ENCODE measurements around the gene SUB1.

SUB1 gene

DNA sequence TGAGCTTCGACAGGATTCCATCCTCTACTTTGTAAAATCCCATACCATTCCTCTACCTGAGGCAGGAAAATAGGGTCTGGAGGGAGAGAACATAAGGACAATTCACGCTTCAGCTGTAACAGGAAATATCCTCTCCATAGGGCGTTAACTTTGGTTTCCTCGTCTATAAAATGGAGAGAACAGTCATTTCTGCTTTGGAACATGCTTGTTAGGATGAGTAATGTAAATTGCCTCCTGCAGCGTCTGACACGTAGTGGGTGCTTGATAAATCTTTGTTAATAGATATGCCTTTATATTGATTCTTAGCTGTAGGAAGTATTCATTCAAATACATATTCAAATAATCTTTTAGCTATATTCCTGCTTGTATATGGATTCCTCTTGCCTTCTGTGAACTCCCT is 711 bp upstream of the SUB1 start:
- DNase-seq (ENCODE audit: low read depth, low spot score): no peak
- ChIA-PET CTCF (interaction anchor here (0.6 to 16.5 kb wide), 4 partner anchors 19 to 596 kb away, joined by 3 to 449 read pairs (median 3); no protein-coding TSS in a partner anchor), POLR2A (interaction anchor here (0.6 to 1.7 kb wide), 2 partner anchors 22 to 80 kb away, joined by 3 to 6 read pairs; no protein-coding TSS in a partner anchor)
- TF ChIP-seq, protein P1, sequence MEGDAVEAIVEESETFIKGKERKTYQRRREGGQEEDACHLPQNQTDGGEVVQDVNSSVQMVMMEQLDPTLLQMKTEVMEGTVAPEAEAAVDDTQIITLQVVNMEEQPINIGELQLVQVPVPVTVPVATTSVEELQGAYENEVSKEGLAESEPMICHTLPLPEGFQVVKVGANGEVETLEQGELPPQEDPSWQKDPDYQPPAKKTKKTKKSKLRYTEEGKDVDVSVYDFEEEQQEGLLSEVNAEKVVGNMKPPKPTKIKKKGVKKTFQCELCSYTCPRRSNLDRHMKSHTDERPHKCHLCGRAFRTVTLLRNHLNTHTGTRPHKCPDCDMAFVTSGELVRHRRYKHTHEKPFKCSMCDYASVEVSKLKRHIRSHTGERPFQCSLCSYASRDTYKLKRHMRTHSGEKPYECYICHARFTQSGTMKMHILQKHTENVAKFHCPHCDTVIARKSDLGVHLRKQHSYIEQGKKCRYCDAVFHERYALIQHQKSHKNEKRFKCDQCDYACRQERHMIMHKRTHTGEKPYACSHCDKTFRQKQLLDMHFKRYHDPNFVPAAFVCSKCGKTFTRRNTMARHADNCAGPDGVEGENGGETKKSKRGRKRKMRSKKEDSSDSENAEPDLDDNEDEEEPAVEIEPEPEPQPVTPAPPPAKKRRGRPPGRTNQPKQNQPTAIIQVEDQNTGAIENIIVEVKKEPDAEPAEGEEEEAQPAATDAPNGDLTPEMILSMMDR (IDR thresholded peaks at IDR 0.05; ENCODE audit: insufficient read depth, low read length, missing control alignments): no peak
- H3K4me3 ChIP-seq (ENCODE audit: low read depth, low read length): no peak overlapping the region

DNA sequence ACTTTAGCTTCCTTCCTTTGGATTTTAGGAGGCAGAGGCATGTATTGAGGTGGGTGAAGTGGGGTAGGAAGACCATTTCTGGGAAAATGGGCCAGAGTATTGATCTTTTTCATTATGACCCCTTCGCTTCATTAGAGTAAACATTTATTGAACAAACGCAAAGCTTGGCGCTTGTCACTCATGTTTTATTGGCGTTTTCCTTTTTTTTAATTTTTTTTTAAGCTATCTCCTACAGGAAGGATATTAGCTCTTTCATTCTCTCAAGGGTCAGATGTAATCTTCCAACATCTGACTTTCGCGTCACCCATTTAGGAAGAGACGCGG is 273 bp upstream of the SUB1 start:
- POLR2A ChIA-PET: interaction anchor here (0.6 to 1.7 kb wide), 3 partner anchors 23 to 80 kb away, joined by 3 to 6 read pairs (median 3); no protein-coding TSS in a partner anchor

DNA sequence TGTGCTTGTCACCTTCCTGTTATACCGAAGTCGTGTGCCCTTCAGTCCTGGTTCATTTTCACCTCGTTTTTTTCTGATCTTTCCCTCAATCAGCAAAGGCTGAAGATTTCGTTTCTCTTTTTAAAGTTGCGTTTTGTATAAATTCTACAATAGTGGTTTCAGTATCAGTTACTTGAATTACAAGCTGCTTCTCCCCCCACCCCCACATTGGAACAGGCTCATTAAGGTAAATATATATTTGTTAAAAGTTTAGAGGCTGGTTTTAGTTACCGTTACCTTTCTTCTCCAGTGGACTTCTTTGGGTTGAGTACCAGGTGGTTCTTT is 881 bp downstream of the SUB1 start:
- DNase-seq (ENCODE audit: low read depth, low spot score): no peak
- H3K4me3 ChIP-seq (ENCODE audit: low read depth, low read length): peak overlapping the region; percentile 90
- TF ChIP-seq, protein P1 (IDR thresholded peaks at IDR 0.05; ENCODE audit: insufficient read depth, low read length, missing control alignments): no peak
- ChIA-PET CTCF (interaction anchor here (1.3 to 16.5 kb wide), 2 partner anchors 98 to 169 kb away, joined by 3 to 449 read pairs; no protein-coding TSS in a partner anchor), POLR2A (no interaction called here)

More for the DNA sequence above, 273 bp upstream of the SUB1 start:
- H3K4me3 ChIP-seq (ENCODE audit: low read depth, low read length): no peak overlapping the region; the same call in 1 of the 2 replicates
- CTCF ChIA-PET: interaction anchor here (0.7 to 16.5 kb wide), 3 partner anchors 97 to 595 kb away, joined by 3 to 449 read pairs (median 3); no protein-coding TSS in a partner anchor
- DNase-seq (ENCODE audit: low read depth, low spot score): no peak
- TF ChIP-seq, protein P1 (IDR thresholded peaks at IDR 0.05; ENCODE audit: insufficient read depth, low read length, missing control alignments): no peak

DNA sequence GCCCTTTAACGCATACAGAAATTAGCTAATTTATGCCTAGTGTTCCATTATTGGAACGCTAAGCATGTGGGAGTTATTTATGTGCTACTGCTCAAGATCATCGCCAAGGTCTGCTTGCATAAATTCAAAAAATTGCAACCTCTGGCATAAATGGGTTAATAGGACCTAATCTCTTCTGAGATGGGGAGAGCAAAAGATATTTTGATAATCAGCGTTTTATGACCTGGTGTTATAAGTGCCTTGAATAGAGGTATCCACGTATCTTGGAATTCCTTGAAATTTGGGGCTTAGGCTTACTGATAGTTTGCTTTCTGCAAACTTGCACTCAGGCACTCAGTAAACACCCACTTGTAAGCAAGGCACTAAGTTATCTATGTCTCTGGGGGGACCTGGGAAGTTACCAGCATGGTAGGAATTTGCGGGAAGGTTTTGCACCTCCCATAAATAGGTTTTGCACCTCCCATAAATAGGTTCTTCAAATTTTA is 1.8 kb downstream of the SUB1 start:
- POLR2A ChIA-PET: interaction anchor here (0.6 kb wide), 1 partner anchor 134 kb away, joined by 4 read pairs; no protein-coding TSS in a partner anchor
- no peak for DNase-seq (ENCODE audit: low read depth, low spot score)
- CTCF ChIA-PET: interaction anchor here (16.5 kb wide), 1 partner anchor 99 kb away, joined by 449 read pairs; no protein-coding TSS in a partner anchor
- TF ChIP-seq, protein P1 (IDR thresholded peaks at IDR 0.05; ENCODE audit: insufficient read depth, low read length, missing control alignments): no peak
- H3K4me3 ChIP-seq (ENCODE audit: low read depth, low read length): peak overlapping the region; percentile 90

DNA sequence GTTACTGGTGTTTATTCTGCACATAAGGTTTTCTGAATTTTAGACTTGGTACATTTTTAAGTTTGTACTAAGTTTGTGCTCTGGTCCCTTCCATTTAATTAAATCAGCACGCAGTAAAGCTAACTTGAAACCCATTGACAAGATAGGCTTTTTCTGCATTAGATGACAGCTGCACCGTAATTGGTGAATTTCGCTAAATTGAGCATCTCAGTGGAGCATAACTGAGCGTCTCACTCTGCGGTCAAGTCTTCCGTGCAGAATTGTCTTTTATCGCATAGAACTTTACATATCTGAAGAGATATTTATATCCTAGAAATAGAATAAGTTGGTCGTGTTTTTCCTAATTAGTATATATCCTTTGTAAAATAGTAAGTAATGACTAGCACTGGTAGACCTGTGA is 4.1 kb downstream of the SUB1 start:
- TF ChIP-seq, protein P1 (IDR thresholded peaks at IDR 0.05; ENCODE audit: insufficient read depth, low read length, missing control alignments): no peak
- ChIA-PET POLR2A (interaction anchor here (0.9 to 1.3 kb wide), 2 partner anchors 98 to 100 kb away, joined by 4 read pairs; no protein-coding TSS in a partner anchor), CTCF (interaction anchor here (0.6 to 16.5 kb wide), 66 partner anchors 8 to 832 kb away, joined by 3 to 449 read pairs (median 5); partner anchors contain the start of gene ZFR)
- no peak overlapping the region for H3K4me3 ChIP-seq (ENCODE audit: low read depth, low read length)
- DNase-seq (ENCODE audit: low read depth, low spot score): no peak

DNA sequence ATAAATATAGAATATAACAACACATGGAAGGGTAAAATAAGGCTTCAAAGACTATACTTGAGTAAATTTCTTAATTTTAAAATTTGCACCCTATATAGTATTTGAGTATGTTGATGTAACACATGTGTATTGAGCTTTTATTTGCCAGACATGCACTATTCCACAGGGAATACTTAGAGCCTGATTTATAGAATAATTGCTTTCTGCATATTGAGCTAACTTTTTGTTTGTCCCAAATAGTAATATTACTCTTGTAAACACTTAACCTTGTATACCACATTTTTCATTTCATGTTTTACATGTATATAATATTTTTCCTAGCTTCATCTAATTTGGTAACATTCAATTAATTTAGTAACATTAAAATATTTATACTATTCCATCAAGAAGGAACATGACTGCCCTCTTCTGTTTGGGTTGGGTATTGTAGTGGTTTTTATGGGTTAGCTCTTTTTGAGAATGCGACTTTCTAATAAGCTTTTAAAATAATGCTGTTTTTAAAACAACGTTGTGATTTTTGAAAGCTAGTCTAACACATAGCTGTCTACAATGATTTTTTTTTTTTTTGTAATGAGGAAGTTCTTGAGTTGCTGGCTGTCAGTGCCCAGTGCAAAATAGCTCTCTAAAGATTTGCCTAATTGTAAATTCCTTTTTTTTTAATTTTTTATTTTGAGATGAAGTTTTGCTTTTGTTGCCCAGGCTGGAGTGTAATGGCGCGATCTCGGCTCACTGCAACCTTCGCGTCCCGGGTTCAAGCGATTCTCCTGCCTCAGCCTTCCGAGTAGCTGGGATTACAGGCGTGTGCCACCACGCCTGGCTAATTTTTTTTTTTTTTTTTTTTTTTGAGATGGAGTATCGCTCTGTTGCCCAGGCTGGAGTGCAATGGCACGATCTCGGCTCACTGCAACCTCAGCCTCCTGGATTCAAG is 4.8 kb downstream of the SUB1 start:
- POLR2A ChIA-PET: interaction anchor here (0.9 to 1.3 kb wide), 2 partner anchors 99 to 101 kb away, joined by 4 read pairs; no protein-coding TSS in a partner anchor
- CTCF ChIA-PET: interaction anchor here (0.6 to 16.5 kb wide), 77 partner anchors 9 to 832 kb away, joined by 3 to 449 read pairs (median 5); partner anchors contain the start of gene ZFR
- TF ChIP-seq, protein P1 (IDR thresholded peaks at IDR 0.05; ENCODE audit: insufficient read depth, low read length, missing control alignments): peak; percentile 60
- DNase-seq (ENCODE audit: low read depth, low spot score): no peak
- no peak overlapping the region for H3K4me3 ChIP-seq (ENCODE audit: low read depth, low read length)
